Nephron (organoid): ENCODE measurements around the gene MAP3K9.

ENCODE experiments used
- H3K27ac Mint-ChIP-seq, 3 experiments: 2 replicates each; pipeline ENCODE4 v1.8.0; 2020; ENCODE audit warnings: mixed read lengths in 3 of 3, mild to moderate bottlenecking in 2 of 3, moderate library complexity in 1 of 3
- H3K27me3 Mint-ChIP-seq: 2 replicates; pipeline ENCODE4 v1.8.0; 2021; ENCODE audit warnings: low read depth, mild to moderate bottlenecking, moderate library complexity, mixed read lengths
- H3K36me3 Mint-ChIP-seq: 2 replicates; pipeline ENCODE4 v1.8.0; 2020; ENCODE audit warnings: low read depth, mixed read lengths
- H3K4me1 Mint-ChIP-seq: 2 replicates; pipeline ENCODE4 v1.8.0; 2020; ENCODE audit warnings: mixed read lengths
- H3K4me3 Mint-ChIP-seq, 3 experiments: 2 replicates each; pipeline ENCODE4 v1.8.0; 2020; ENCODE audit warnings: mild to moderate bottlenecking in 3 of 3, mixed read lengths in 3 of 3, moderate library complexity in 2 of 3
- H3K9me3 Mint-ChIP-seq: 2 replicates; pipeline ENCODE4 v1.8.0; 2020; ENCODE audit warnings: mixed read lengths
- TF ChIP-seq, protein P1 (sequence below), 3 experiments: fragments of 200-600 bp; sonication (generic); IDR thresholded peaks; one replicate each; pipeline ENCODE4 v1.5.0; 2021; ENCODE audit warnings: antibody characterized with exemption in 3 of 3; ENCODE audit not compliant: unreplicated experiment in 3 of 3

The MAP3K9 gene

GRCh38 chr14:70823281-70823680 lies 14.0 kb upstream of the MAP3K9 start:
- H3K4me1 Mint-ChIP-seq: peaks cover 25% of the 10 kb centered on the region
- H3K27me3 Mint-ChIP-seq: peaks cover 54% of the 10 kb centered on the region
- H3K9me3 Mint-ChIP-seq: no peaks in the 10 kb centered on the region
- H3K4me3 Mint-ChIP-seq: peak overlapping the region; percentile 80 to 94 (median 85)
- H3K27ac Mint-ChIP-seq: peak overlapping the region in 1 of 3 experiments; percentile 25
- H3K36me3 Mint-ChIP-seq: no peaks in the 10 kb centered on the region
- TF ChIP-seq, protein P1, sequence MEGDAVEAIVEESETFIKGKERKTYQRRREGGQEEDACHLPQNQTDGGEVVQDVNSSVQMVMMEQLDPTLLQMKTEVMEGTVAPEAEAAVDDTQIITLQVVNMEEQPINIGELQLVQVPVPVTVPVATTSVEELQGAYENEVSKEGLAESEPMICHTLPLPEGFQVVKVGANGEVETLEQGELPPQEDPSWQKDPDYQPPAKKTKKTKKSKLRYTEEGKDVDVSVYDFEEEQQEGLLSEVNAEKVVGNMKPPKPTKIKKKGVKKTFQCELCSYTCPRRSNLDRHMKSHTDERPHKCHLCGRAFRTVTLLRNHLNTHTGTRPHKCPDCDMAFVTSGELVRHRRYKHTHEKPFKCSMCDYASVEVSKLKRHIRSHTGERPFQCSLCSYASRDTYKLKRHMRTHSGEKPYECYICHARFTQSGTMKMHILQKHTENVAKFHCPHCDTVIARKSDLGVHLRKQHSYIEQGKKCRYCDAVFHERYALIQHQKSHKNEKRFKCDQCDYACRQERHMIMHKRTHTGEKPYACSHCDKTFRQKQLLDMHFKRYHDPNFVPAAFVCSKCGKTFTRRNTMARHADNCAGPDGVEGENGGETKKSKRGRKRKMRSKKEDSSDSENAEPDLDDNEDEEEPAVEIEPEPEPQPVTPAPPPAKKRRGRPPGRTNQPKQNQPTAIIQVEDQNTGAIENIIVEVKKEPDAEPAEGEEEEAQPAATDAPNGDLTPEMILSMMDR (IDR thresholded peaks at IDR 0.05; ENCODE audit: unreplicated experiment in 3 of 3): no peak

GRCh38 chr14:70822530-70823185 lies 13.3 kb upstream of the MAP3K9 start:
- Mint-ChIP-seq H3K36me3 (no peaks in the 10 kb centered on the region), H3K4me3 (peak overlapping the region; percentile 80 to 94 (median 85)), H3K4me1 (peaks cover 23% of the 10 kb centered on the region), H3K27ac (peak overlapping the region; percentile 23 to 31 (median 25)), H3K27me3 (peaks cover 60% of the 10 kb centered on the region), H3K9me3 (no peaks in the 10 kb centered on the region)
- TF ChIP-seq, protein P1 (IDR thresholded peaks at IDR 0.05; ENCODE audit: unreplicated experiment in 3 of 3): no peak

- TF ChIP-seq, protein P1 (IDR thresholded peaks at IDR 0.05; ENCODE audit: unreplicated experiment in 3 of 3): no peak
- H3K36me3 Mint-ChIP-seq: no peaks in the 10 kb centered on the region
- H3K27me3 Mint-ChIP-seq: peaks cover 62% of the 10 kb centered on the region
- H3K4me1 Mint-ChIP-seq: peaks cover 17% of the 10 kb centered on the region
- H3K9me3 Mint-ChIP-seq: no peaks in the 10 kb centered on the region
- H3K27ac Mint-ChIP-seq: peak overlapping the region in 1 of 3 experiments; percentile 31
- peak overlapping the region; percentile 80 to 94 (median 85) for H3K4me3 Mint-ChIP-seq
Observed at GRCh38 chr14:70821584-70822529, 12.5 kb upstream of the MAP3K9 start.

DNA sequence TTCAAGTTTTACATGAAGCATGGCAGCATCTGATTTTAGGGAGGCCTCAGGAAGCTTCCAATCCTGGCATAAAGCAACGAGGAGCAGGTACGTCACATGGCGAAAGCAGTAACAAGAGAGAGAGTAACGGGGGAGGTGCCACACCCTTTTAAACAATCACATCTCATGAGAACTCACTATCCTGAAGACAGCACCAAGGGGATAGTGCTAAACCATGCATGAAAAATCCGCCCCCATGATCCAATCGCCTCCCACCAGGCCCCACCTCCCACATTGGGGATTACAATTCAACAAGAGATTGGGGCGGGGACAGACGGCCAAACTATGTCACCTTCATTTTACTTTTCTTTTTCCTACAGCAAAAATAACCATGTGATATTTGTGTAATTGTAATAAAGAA lies 7.2 kb upstream of the MAP3K9 start:
- H3K36me3 Mint-ChIP-seq: no peaks in the 10 kb centered on the region
- H3K27me3 Mint-ChIP-seq: peaks cover 38% of the 10 kb centered on the region
- no peak overlapping the region for H3K27ac Mint-ChIP-seq
- peaks cover 4% of the 10 kb centered on the region for H3K4me1 Mint-ChIP-seq
- TF ChIP-seq, protein P1 (IDR thresholded peaks at IDR 0.05; ENCODE audit: unreplicated experiment in 3 of 3): no peak
- H3K4me3 Mint-ChIP-seq: no peak overlapping the region
- H3K9me3 Mint-ChIP-seq: no peaks in the 10 kb centered on the region

- TF ChIP-seq, protein P1 (IDR thresholded peaks at IDR 0.05; ENCODE audit: unreplicated experiment in 3 of 3): no peak
- Mint-ChIP-seq H3K27me3 (peaks cover 18% of the 10 kb centered on the region), H3K36me3 (no peaks in the 10 kb centered on the region), H3K4me1 (peaks cover 4% of the 10 kb centered on the region), H3K27ac (no peak overlapping the region), H3K9me3 (no peaks in the 10 kb centered on the region), H3K4me3 (no peak overlapping the region)
Observed at GRCh38 chr14:70814466-70814865, 5.2 kb upstream of the MAP3K9 start.
